Glutamatergic neuron (in vitro differentiated cells): ENCODE measurements around the gene UBE2H. TPM values are rescaled to one million over a fixed set of nuclear protein-coding genes. Genes with fewer than 3 reads are reported as not detected.

ENCODE experiments used
- DNase-seq: peaks from one replicate; pipeline ENCODE4 v3.0.0; 2022
- H3K27ac Mint-ChIP-seq: one replicate; pipeline ENCODE4 v1.8.0; 2020; ENCODE audit warnings: mild to moderate bottlenecking, mixed read lengths, inconsistent platforms; ENCODE audit not compliant: unreplicated experiment
- H3K27me3 Mint-ChIP-seq: one replicate; pipeline ENCODE4 v1.8.0; 2020; ENCODE audit warnings: mild to moderate bottlenecking, moderate library complexity, mixed read lengths, inconsistent platforms; ENCODE audit not compliant: unreplicated experiment
- H3K36me3 Mint-ChIP-seq: one replicate; pipeline ENCODE4 v1.8.0; 2020; ENCODE audit warnings: mild to moderate bottlenecking, mixed read lengths, inconsistent platforms; ENCODE audit not compliant: unreplicated experiment
- H3K4me1 Mint-ChIP-seq: one replicate; pipeline ENCODE4 v1.8.0; 2020; ENCODE audit warnings: mild to moderate bottlenecking, low read depth, mixed read lengths, inconsistent platforms; ENCODE audit not compliant: unreplicated experiment
- H3K4me3 Mint-ChIP-seq: one replicate; pipeline ENCODE4 v1.8.0; 2020; ENCODE audit warnings: mild to moderate bottlenecking, mixed read lengths, inconsistent platforms; ENCODE audit not compliant: unreplicated experiment
- H3K9me3 Mint-ChIP-seq: one replicate; pipeline ENCODE4 v1.8.0; 2020; ENCODE audit warnings: mild to moderate bottlenecking, moderate library complexity, mixed read lengths, inconsistent platforms; ENCODE audit not compliant: unreplicated experiment
- CTCF ChIP-seq: fragments of 200-600 bp; sonication (generic); IDR thresholded peaks from one replicate; pipeline ENCODE4 v1.5.0; 2021; ENCODE audit not compliant: partially characterized antibody, unreplicated experiment
- total RNA-seq: library from RNA; stranded (reverse); fragmentation: NEBNext Ultra II Directional; extraction: Animal tissue kit (Norgen Biotek cat#: 25700); gene quantifications from one replicate; pipeline ENCODE4 v1.2.1, GENCODE V29; 2021; ENCODE audit not compliant: unreplicated experiment

Gene UBE2H
- total RNA-seq, 1 donor from 2014 or later: 100 TPM

GRCh38 chr7:129906700-129907099 is 46.1 kb downstream of the UBE2H start:
- peaks cover 3% of the 10 kb centered on the region for H3K27me3 Mint-ChIP-seq
- H3K36me3 Mint-ChIP-seq: peaks cover 5% of the 10 kb centered on the region
- H3K4me3 Mint-ChIP-seq: no peak overlapping the region
- no peaks in the 10 kb centered on the region for H3K9me3 Mint-ChIP-seq
- DNase-seq: no peak
- peaks cover 7% of the 10 kb centered on the region for H3K4me1 Mint-ChIP-seq
- no peak overlapping the region for H3K27ac Mint-ChIP-seq
- no peak for TF ChIP-seq CTCF

- Mint-ChIP-seq H3K4me1 (peaks cover 6% of the 10 kb centered on the region), H3K36me3 (peaks cover 2% of the 10 kb centered on the region), H3K9me3 (no peaks in the 10 kb centered on the region), H3K27me3 (peaks cover 4% of the 10 kb centered on the region), H3K27ac (no peak overlapping the region), H3K4me3 (no peak overlapping the region)
- no peak for TF ChIP-seq CTCF
- no peak for DNase-seq
Measured at GRCh38 chr7:129903935-129904334, 48.8 kb downstream of the UBE2H start.

- Mint-ChIP-seq H3K9me3 (no peaks in the 10 kb centered on the region), H3K36me3 (no peaks in the 10 kb centered on the region), H3K27me3 (peaks cover 4% of the 10 kb centered on the region), H3K27ac (no peak overlapping the region), H3K4me1 (peaks cover 4% of the 10 kb centered on the region), H3K4me3 (no peak overlapping the region)
- DNase-seq: no peak
- TF ChIP-seq CTCF: no peak
Measured at GRCh38 chr7:129902788-129903422, 49.9 kb downstream of the UBE2H start.

- Mint-ChIP-seq H3K4me1 (peaks cover 6% of the 10 kb centered on the region), H3K36me3 (no peaks in the 10 kb centered on the region), H3K9me3 (no peaks in the 10 kb centered on the region), H3K27ac (no peak overlapping the region), H3K27me3 (peaks cover 6% of the 10 kb centered on the region), H3K4me3 (no peak overlapping the region)
- no peak for TF ChIP-seq CTCF
- no peak for DNase-seq
Measured at GRCh38 chr7:129898502-129899160, 54.1 kb downstream of the UBE2H start.

- H3K36me3 Mint-ChIP-seq: no peaks in the 10 kb centered on the region
- no peak overlapping the region for H3K27ac Mint-ChIP-seq
- DNase-seq: no peak
- no peak overlapping the region for H3K4me3 Mint-ChIP-seq
- TF ChIP-seq CTCF: no peak
- H3K27me3 Mint-ChIP-seq: peaks cover 6% of the 10 kb centered on the region
- peaks cover 6% of the 10 kb centered on the region for H3K4me1 Mint-ChIP-seq
- H3K9me3 Mint-ChIP-seq: no peaks in the 10 kb centered on the region
Measured at GRCh38 chr7:129898007-129898406, 54.8 kb downstream of the UBE2H start.
